OCI-M2 (cell line): ENCODE measurements around the gene LSP1.
"Not testable (repeated sequence)": the region's sequence is repeated elsewhere in the genome, so short reads cannot be mapped to it uniquely, and the experiment has no call there.

Experiments used
- DNase-seq: peaks from one replicate; lab custom pipeline; 2025; ENCODE audit not compliant: unreplicated experiment; lab: John Stamatoyannopoulos, UW

The LSP1 gene

DNA sequence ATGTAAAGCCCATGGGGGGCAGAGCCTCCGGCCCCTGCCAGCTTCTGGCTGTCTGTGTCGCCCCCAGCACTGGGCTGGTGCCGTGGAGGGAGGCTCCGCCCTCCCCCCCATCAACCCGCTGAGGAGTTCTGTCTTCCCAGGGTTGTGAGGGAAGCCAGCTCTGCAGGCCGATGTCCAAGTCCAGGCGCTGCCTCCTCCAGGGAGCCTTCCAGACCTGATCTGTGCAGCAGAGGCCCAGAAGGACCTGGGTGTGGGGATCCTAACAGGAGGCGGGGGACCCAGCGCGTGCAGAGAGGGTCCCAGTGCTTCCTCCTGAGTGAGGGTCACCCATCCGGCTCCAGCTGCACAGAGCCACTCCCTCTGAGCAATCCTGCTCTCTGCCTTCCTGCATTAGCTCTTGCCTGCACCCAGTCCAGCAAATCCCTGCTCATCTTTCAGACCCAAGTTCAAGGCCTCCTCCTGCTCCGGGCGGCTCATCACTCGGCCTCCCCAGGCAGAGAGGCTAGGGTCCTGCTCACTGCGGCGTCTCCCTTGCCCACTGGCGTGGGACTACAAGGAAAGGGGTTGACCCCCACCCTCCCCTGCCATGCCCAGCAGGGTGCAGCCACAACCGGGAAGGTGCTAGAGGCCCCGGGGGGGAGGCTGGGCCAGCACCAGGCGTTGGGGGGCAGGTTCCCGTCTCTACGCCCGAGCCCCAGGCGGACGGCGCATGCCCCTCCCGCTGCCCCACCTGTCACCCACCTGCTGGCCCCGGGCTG, 22.4 kb downstream of the LSP1 start:
- no peak for DNase-seq

DNA sequence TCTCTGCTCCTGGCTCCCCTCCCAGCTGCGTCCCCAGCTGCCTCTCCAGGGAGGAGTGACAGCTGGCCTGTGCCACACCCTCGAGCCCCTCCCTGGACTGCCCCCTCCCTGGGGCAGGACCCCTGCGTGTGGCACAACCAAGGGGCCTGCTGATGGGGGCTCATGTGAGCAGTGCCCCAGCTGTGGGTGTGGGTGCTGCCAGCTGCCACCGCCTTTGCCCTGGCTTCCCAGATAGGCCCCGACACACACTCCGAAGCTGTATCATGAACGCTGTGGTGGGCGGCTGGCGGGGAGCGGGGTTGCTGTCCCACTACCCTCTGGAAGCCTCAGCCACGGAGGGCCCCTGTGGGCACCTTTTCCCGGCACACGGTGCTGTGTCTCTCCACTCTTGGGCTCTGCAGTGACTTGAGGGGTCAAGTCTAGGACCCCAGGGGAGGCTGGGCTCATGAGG, 23.0 kb downstream of the LSP1 start:
- not testable (repeated sequence) for DNase-seq

DNA sequence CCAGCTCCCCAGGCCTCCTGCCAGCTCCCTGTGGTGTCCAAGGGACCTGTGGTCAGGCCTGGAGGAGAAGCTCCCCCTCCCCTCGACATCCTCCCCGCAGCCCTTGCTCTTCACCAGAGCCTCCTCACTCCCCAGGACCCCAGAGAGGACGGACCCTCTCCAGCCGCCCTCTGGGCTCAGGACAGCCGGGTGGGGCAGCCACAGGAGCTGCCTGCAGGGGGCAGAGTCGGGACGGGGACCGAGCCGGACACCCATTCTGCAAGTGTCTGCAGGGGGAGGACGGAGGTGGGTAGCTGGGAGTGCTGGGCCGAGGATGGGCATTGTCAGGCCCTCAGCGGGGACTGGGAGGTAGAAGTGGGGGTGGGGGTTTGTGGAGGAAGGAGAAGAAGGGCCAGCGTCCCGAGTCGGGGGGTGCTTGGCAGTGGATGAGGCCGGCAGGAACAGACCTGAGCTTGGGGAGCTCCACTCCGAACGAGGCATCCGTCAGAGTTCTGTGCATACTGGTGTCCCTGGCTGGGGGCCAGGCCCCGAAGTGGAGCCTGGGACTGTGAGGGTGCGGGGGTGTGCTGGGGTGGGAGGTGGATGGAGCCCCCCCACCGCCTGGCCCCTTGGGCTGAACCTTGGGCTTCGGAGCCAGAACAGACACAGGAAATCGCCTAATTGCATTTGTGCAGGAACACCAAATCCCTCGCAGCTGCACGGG, 23.6 kb downstream of the LSP1 start:
- DNase-seq = no peak

DNA sequence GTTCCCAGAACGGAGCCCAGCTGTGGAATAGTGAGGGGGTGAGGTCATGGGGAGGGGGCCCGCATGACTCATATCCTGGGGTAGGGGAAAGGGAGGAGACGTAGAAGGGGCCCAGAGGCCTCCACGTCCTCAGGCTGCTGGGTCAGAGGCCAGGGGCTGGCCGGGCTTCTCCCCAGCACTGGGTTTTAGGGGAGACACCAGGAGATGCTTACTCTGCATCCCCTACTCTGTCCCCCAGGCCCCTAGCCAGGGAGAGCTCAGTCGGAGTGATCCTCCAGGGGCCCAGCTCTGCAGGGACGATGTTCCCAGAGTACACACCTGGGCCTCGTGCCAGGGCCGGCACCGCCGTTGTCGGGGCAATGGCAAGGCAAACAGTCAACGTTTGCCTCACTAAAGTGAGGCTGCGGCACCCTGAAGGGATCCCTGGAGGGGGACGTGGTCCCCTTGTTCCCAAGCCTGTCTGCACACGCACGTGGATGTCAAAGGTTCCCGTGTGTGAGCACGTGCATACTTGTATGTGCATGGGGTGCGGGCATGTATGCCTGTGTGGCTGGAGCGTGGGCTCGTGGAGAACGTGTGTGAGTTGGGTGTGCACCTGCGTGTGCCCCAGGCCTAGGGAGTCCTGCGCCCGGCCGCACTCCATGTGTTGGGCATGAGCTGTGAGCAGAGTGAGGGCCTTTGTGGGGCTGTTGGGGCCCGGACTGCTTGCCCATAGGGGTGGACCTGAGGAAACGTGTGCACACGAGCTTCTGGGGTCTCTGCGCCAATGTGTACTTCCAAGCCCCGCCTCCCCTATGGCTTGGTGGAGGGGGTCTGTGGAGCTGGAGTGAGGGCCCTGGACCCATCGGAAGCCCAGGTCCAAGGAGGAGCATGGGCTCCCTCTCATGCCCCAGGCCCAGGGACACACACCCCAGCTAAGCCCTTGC, 24.6 kb downstream of the LSP1 start:
- no peak for DNase-seq

DNA sequence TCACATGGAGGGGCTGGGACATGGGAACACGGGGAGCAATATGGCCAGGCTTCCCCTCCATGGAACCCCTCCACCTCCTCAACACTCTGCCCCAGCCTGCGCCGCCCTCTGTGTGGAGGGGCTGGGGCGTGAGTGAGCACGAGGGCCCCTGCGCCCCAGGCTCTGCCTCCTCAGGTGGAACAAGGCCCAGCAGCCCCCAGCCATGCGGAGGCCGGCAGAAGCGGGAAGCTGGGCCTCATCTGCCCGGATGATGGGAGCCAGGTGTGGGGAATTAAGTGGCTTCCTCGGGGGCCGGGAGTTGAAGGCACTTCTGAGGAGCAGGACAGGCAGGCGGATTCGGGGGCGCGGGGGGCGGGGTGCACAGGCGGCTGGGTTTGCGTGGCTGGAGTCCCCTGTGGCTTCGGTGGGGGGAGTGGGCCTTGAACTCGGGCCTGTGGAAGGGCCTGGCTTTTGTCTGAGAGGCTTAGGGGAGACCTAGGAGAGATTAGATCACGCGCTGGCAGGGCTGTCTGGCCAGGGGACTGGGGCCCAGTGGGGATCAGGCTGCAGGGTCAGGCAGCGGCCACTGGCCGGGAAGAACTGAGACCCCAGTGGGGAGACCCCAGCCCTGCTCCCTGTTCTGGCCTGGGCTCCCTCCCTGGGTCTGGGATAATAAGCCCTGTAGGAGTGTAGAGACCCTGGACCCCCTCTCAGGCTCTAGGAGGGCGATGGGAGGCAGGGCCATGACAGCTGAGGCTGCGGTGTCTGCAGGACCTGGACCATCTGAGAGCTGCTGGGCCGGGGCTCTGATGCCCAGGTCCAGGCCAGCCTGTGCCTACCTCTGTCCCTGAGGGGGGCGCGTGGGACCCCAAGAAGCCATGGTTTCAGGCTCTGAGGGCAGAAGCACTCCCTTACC, 25.5 kb downstream of the LSP1 start:
- no peak for DNase-seq

DNA sequence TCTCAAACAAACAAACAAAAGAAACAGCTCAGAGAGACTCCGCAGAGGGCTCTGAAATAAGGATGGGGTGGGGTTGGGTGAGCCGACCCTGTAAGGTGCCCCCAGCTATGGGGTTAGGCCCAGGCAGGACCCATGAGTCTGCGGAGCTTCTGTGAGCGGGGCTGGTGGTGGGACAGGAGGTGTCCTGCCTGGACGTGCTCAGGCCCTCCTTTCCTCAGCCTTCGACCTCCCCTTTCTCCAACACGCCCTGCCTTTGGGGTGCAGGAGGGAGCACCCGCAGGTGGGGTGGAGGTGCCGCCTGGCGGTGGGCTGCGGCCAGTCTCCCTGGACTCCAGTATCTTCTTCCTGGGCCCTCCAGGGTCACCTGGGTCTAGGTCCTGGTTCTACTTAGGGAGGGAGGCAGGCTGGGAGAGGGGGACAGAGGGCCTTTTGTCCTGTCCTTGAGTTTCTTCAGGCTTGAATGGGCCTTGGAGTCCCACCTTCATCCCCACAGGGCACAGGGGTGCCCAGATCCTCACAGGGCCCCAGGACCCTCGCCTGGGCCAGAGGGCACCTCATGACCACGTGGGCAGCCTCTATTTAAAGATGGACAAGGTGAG, 26.6 kb downstream of the LSP1 start:
- no peak for DNase-seq

DNA sequence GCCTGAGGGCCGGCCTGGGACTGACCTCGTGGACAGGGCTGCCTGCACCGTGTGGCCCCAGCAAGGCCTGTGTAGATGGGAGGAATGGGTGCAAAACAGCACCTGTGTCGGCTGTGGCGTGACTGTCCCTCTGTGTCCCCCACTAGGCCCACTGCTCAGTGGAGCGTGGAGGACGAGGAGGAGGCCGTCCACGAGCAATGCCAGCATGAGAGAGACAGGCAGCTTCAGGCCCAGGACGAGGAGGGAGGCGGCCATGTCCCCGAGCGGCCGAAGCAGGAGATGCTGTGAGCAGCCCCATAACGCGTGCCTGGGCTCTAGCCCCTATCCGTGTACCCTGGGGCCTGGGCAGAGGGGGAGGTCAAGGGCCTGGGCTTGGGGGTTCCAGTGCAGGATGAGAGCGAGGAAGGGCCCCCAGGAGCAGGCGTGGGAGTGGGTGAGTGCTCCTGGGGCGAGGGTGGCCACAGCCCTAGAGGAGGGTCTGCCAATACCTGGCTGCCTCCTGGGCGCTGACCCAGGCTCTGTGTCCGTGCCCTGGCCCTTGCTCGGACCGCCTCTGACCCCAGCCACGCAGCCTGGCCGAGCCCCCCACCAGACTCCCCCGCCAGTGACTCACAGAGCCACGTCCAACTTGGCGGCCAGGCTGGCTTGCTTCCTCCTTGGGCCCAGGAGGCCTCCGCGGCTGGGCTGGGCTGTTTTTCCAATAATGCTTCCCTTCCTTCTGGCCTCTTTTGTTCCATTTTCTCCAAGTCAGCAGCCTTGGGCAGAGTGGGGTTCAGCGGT, 27.2 kb downstream of the LSP1 start:
- DNase-seq = no peak

DNA sequence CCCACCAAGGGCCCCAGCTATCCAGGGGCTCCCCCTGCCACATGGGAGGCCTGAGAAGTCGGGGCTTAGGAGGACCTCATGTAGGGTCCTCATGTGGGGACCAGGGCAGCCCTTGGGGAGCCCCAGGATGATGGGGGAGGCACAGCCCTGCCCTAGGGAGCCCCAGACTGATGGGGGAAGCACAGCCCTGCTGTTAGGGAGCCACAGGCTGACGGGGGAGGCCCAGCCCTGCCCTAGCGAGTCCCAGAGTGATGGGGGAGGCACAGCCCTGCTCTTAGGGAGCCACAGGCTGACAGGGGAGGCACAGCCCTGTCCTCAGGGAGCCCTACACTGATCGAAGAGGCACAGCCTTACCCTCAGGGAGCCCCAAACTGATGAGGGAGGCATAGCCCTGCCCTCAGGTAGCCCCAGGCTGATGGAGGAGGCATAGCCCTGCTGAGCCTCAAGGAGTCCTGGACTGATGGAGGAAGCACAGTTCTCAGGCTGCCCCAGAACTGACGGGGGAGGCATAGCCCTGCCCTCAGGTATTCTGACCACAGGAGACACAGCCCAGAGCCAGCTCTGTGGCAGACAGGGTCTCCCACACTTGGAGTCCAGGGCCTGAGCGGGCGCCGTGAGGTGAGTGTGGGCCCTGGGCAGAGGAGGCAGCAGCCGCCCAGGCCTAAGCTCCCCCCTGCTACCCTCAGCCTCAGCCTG, 28.0 kb downstream of the LSP1 start:
- no peak for DNase-seq

DNA sequence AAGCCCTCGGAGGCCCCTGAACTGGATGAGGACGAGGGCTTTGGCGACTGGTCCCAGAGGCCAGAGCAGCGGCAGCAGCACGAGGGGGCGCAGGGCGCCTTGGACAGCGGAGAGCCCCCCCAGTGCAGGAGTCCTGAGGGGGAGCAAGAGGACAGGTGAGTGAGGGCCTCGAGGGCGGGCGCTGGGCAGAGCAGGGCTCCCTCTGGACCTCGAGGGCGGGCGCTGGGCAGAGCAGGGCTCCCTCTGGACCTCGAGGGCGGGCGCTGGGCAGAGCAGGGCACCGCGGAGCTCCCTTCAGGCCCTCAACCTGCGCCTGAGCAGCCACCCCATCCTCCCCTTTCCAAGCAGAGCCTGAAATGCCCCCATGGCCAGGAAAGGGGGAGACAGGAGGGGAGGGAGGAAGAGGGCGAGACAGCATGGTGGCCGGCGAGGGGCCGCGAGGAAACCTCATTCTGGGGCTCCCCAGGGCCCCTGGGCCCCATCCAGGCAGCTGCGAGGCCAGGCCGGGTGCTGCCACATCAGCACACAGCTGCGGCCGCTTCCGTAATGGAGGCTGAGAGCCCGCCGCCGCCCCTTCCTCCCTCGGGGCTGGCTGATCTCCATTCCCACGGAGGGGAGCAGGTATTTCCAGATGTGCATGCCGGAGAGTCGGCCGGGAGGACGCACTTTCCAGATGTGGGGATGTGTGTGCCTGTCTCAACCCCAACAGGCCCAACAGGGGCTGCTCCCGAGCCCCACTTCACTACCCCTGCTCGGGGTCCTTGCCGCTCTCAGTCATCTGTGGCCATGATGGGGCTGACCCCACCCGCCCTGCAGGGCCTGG, 28.8 kb downstream of the LSP1 start:
- DNase-seq = no peak

DNA sequence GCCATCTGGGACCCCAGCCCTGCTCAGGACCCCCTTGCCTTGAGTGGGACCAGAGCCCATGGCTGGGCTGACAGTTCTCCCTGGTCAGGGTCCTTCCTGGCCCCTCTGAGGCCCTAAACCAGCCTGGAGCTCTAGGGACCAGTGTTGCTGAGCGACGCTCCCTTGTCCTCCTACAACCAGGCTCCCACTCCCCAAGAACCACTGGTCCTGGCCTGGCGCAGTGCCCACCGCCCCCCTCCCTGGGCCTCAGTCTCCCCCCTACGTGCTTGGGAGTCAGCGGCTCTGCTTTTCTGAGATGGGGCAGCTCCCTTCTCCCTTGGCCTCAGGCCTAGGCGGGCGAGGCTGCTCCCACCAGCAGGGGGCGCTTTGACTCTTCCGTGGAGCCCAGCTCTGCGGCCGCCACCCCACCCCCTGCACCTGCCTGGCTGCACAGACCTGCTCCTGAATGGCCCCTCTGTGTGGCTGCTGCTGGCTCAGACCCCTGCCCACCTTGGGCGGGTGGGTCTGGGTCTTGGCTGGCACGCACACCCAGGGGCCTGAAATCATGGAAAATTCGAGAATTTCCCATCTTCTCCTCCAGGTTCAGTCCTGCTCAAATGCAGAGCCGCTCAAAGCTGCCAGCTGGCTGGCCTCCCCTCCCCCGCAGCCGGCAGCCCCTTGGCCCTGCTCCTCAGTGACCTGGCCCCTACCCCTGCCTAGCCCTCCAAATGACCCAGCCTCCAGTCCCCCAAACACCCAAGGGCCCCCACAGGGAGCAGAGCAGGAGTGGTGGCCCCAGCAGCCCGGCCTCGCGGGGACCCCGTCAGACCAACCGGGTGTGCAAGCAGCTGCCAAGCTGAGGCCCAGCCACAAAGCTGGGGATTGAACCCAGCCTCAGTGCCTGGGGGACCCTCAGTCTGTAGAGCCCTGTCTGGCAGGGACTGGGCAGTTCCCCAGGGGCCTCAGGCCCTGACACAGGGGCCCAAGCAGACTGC, 29.7 kb downstream of the LSP1 start:
- peak; percentile 6 for DNase-seq

DNA sequence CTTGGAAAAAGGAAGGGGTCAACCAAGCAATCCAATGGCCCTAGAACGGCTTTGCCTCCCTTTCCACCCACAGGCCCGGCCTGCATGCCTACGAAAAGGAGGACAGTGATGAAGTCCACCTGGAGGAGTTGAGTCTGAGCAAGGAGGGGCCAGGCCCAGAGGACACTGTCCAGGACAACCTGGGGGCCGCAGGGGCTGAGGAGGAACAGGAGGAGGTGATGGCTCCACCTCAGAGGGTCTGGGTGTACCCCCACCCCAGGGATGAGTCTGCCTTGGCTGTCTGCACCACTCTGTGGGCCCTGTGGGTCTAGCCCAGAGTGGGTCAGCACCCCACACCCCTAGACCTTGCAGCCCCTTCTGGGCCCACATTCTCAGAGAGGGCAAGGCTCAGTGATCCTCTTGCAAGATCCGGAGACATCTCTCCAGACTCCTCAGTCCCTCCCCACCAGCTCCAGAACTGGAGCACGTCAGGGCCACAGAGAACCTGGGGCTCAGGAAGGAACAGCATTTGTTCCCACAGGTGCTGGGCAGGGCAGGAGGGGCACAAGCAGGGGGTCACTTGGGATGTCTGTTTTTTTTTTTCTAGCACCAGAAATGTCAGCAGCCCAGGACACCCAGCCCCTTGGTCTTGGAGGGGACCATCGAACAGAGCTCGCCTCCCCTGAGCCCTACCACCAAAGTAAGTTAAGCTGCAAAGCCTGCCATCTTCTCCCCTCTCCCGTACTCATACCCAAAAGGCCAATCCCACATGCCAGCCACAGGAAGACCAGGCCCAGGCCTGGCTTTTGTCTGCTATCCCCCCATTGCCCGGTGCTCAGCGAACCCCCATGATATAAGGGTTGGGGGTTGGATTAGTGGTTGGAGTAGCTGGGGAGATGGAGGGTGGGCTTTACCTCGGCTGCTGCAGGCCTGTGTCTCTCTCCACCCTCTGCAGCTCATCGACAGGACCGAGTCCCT, 30.7 kb downstream of the LSP1 start:
- DNase-seq = no peak

DNA sequence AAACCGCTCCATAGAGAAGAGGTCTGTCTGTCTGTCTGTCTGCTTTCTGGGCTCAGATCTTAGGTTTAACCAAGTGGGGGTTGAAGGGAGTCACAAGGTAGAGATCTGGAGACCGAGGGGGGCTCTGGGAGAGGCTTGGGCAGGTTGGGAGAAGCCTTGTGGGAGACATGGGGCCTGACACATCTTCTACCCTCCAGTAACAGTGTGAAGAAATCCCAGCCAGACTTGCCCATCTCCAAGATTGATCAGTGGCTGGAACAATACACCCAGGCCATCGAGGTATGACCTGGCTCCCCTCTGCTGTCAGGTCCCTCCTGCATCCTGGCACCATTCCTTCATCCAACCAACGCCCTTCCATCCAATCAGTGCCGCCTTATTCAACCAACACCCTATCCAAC, 31.4 kb downstream of the LSP1 start:
- DNase-seq = no peak

DNA sequence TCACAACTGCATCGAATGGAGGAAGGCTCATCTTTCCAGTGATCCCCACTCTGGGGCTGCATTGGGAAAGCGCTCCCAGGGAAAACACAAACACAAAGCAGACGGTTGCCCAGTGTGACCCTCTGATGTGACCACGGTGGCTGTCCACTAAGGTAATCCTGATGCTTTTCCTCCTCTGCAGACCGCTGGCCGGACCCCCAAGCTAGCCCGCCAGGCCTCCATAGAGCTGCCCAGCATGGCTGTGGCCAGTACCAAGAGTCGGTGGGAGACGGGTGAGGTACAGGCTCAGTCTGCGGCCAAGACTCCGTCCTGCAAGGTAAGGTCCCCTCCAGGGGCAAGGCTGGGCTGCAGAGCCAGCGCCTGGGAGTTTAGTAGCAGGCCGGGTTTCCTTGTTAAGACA, 33.7 kb downstream of the LSP1 start:
- not testable (repeated sequence) for DNase-seq

DNA sequence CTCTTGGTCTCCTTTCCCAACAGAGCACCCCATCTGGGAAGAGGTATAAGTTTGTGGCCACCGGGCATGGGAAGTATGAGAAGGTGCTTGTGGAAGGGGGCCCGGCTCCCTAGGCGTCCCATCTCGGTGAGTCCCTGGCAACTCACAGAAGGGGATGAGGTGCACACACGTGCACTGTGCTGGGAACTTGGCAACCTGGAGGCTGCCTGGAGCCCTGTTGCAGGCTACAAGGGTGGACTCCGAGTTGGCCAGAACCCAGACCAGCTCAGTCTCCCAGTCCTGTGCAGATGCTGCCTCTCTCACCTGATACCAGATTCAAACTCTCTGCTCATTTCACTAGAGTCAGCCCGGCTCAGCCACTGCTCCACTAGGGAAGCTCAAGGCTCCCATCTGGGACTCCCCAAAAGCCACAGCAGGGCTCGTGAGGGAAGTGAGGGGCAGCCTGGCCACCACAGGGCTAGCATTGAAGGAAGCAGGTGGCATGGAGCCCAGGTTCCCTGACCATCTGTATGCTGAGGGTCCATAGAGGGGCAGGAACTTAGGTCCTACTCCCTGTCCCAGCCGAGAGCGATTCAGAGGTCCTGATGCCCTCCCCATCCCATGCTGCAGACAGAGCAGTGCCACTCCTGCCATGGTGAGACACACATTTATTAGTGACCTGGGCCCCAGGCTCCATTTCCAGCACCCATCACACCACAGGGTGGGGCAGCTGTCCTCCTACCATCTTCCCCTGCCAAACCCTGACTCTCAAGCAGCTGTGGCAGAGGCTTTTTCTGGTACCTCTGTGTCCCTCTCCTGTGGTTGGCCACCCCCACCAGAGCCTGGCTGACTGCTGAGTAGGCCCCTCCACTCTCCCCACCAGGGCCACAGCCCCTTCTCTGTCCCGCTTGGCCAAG, 34.8 kb downstream of the LSP1 start:
- DNase-seq = no peak

DNA sequence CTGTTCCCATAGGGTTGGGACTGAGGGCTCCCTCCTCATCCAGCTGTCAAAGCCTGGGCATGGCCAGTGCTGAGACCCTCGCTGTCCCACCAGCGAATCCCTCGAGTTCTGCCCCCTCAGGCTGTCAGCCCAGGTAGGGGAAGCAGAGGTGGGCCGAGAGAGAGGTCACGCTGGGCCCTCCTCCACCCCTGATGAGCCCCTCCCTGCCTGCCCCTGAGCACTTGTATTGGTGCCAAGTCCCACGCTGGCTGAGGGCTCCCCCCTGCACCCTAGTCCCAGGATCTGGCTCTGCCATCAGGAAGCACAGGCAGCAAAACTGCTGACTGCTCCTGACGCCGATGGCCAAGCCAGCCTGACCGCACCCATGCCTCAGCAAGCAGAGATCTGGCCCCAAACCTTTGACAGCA, 35.5 kb downstream of the LSP1 start:
- no peak for DNase-seq
